Kidney capillary endothelial cell (primary cell): ENCODE measurements around the gene DISP2.

Experiments used
- DNase-seq: peaks from one replicate; pipeline ENCODE4 v3.0.0-alpha.2; 2018; ENCODE audit warnings: low spot score

DISP2 gene

GRCh38 chr15:40325700-40326099 lies 32.3 kb upstream of the DISP2 start:
- DNase-seq = no peak

- DNase-seq = no peak
Observed at GRCh38 chr15:40327457-40327856, 30.6 kb upstream of the DISP2 start.

DNA sequence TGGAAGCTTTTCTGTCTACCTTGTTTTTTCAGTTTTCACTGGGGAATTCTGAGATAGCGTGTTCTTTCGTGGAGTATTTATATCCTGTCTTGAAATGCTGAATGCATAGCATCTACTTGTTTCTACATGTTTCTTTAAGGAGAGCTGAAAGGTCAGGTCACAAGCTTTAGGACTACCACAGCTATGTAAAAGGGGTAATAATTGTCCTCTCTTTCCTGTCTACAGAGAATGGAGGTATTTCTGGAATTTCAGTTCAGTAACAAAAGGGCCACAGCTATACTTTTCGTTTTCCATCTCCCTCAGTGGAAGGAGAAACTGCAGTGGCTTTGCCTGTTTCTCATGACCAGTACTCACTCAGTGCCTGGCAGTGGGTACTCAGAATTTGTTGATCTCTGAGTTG lies 29.8 kb upstream of the DISP2 start:
- no peak for DNase-seq

DNA sequence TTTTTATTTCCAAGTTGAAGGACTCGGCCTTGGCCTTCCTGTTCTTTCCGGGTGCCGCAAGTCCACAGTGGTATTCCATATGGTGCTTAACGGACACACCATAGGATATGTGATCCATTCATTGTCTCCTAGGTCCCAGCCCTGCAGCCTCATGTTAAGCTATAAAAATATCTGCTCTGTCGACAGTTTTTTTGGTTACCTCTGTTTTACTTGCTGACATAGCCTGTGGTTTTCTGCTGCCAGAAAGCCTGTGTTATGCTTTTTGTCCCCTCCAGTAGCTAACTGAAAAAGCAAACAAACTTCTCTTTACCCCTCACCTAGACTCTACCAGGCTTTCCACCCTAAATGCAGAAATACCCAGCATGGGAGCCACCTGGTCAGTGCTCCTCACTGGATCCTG lies 29.3 kb upstream of the DISP2 start:
- DNase-seq = no peak

DNA sequence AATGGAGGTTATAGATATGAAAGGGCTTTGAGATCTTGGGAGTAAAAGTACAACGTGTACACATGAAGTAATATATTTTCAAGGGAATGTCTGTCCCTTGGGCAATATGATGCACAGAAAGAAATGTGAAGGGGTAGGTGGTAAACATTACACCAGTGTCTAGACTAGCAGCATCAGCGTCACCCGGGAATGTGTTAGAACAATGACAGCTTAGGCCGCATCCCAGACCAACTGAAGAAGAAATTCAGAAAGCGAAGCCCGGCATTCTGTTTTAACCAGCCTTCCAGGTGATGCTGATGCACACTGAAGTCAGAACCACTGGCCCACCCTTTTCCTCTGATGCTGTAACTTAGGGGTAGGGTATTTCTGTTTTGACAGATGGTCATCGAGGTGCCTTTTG lies 28.2 kb upstream of the DISP2 start:
- no peak for DNase-seq

DNA sequence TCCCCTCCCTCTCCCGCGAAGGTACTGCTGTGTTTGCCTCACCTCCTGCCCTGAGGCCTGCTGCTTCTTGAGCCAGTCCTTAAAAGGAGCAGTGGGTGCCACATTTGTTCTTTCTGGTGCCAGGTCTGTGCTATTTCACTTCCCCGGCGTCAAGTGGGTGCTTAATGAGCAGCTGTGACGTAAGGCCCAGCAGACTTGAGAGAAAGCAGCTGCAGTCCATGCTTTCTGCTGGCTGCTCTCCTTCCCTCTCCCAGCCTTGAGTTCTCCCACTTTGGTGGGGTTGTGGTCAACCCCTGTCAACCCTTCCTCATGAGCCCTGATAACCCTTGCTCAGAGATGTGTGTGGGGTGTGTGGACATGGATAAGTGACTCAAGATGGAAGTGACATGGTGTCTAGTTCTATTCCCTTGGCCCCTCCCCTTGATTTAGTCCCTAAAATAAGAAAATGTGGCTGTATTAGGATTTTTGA lies 27.6 kb upstream of the DISP2 start:
- no peak for DNase-seq

DNA sequence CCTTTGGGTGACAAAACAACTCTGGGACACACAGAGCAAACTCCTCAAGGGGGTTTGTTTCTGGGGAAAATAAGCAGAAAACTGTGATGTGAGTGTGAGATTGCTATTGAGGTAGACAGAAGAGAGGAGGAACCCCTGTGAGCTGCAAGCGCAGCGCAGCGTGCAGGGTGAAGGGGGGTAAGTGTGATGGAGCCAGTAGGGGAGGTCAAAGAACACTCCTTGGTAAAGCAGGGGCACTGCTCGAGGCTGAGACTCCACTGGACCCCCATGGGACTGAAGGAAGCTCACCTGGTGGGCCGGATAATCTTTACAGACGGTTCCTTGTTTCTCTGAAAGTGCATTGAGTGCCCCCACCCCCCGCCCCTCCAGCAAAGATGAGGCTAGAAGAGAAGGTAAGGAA lies 27.0 kb upstream of the DISP2 start:
- DNase-seq = no peak

DNA sequence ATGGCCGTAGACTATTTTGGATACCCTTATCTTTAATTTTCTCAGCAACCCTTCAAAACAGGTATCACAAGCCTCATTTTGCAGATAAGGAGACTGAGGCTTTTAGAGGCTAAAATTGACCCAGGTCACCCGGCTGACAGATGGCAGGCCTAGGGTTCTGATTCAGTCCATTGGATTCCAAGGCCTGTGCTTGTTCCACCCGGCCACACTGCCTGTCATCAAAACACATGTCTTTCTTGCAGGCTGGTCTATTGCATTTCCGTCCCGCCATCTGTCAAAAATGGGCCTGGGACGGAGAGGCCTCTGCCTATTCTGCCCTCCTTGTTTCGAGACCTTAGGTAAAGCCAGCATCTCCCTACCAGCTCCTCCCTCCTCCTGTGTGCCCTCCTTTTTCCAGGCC lies 26.4 kb upstream of the DISP2 start:
- no peak for DNase-seq

DNA sequence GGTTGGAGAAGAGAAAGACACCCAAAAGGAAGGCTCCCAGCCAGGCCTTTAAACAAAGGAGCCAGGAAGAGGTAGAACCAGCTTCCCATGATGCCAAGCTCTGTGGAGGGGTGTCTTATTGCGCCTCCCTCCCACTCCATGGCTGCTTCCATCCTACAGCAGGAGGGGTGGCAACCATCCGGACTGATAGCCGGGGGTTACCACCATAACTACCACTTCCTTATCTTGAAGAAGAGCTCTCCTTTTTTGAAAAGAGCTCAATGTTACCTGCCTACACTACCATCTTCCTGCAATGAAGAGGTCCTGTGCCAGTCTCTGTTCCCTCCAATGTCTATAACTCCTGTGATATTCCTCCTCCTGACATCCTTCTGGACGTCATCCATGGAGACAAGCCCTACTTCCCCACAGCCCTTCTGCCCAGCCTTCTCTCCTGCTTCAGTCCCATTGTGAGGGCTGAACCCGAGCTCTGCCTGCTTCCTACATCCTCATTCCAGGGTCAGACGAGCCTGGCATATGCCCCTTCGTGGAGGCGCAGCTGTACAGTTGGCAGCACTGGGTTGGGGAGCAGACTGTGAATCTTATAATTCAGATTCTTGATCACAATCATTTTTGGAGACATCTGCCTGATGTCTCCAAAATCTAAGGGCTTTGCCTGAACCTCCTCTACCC lies 25.8 kb upstream of the DISP2 start:
- DNase-seq = no peak

DNA sequence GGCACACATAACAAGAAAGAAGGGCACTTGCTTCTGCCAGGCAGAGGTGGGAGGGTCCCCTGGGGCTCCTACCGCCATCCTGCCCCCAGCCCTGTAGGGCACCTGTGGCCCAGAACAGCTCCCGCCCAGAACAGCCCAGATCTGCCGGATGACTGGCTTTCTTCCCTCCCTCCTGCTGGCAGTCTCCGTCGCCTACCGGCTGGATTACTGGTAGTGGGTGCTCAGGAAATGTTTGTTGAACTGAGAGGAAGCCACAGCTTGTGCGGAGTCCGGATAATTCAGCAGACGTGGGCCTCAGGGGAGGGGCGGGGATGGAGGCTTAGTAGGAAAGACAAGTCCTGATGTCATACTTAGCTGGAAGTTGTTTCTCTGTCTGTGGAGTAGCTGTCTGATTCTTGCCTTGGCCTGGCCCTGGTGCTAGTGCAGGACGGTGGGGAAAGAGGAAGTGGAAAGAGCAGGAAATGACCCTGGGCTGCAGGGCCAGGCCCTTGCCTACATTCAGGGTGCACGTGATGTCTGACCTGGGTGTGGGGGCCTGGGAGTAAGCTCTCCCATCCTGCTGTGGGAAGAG lies 24.0 kb upstream of the DISP2 start:
- peak; percentile 87 for DNase-seq

GRCh38 chr15:40334541-40334940 lies 23.5 kb upstream of the DISP2 start:
- DNase-seq = no peak

GRCh38 chr15:40334941-40335795 lies 22.9 kb upstream of the DISP2 start:
- no peak for DNase-seq

GRCh38 chr15:40335938-40336743 lies 21.9 kb upstream of the DISP2 start:
- no peak for DNase-seq

DNA sequence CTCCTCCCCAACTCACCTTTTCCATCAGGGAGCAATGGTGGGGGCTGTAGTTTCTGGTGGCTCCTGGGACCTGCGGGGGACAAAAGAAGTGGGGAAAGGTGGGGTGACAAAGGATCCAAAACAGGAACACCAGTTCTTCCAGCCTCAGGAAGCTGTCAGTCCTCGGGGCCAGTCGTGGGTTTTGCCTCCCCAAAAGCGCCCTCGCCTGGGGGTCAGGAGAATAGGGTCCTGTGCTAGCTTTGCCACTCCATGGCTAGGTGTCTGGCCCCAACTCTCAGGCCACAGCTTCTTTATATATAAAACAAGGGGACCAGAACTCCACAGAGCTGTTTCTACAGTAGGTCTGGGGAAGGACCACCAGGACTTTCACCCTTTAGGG lies 21.3 kb upstream of the DISP2 start:
- DNase-seq = no peak

GRCh38 chr15:40337597-40337996 lies 20.4 kb upstream of the DISP2 start:
- no peak for DNase-seq

DNA sequence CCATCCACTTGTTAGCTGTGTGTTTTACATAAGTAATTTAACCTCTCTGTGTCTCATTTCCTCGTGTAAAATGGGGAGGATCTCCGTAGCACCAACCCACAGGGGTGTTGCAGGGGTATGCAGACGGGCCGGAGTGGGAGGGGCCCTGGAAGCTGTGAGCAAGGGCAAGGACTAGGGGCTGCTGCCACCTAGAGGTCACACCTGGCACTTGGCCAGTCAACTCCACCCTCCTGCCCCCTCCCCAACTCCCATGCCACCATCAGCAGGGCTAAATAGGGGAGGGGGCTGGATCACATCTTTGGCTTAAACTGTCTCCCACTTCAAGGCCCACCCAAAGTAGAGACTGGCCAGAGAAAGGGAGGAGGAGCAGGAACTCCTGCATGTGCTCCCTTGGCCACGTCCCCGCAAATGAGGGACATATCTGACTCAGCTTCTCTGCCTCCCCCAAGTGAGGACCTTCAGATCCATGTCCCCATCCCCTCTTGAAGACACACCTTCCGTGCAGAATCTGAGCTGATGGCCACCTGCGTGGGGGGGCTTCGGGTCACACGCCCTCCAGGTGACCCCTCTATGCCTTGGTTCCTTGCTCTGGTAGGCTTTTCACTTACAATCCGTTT lies 19.9 kb upstream of the DISP2 start:
- peak; percentile 82 for DNase-seq

DNA sequence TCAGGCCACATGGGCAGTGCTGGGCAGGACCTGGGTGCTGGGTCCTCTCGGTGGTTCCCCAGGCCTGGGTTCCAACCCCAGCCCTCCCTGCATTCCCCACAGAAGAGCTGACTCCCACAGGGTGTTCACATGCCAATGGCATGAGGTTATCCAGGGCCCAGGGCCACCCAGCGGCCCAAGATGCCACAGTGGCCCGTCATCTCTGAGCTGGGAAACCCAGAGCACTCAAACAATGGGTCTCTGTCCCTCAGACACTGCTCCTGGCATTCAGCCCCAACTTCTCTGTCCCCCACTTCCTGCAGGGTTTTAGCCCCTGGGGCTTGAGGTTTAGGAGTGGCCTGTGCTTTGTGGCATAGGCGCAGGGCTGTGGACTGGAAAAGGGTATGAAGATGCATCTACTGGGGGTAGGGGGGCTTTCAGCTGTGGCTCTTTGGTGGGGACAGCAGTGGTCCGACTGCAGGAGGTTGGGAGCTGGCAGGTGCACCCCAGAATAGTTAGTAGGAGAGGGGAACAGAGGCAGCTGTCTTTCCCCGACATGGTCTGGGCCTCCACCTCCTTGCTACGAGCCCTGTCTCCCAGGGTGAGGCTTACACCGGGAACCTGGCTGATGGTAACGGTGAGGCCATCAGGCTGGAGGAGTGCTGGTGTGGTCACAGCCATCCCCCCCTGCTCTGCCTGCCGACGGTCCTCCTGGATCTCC lies 18.9 kb upstream of the DISP2 start:
- DNase-seq = peak; percentile 36

DNA sequence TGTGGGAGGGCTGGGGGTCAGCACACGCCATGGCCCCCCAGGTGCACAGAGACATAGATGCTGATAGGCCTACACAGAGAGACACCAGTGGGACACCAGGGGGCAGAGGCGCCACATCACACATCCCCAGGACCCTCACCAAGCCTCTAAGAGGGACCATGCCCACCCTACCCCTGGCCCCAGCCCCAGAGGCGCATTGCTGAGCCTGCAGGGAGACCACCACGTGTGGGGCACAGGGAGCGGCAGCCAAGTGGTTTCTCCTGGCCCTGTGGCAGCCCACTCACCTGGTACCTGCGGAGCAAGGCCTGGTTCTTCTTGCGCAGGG lies 18.4 kb upstream of the DISP2 start:
- DNase-seq = no peak

DNA sequence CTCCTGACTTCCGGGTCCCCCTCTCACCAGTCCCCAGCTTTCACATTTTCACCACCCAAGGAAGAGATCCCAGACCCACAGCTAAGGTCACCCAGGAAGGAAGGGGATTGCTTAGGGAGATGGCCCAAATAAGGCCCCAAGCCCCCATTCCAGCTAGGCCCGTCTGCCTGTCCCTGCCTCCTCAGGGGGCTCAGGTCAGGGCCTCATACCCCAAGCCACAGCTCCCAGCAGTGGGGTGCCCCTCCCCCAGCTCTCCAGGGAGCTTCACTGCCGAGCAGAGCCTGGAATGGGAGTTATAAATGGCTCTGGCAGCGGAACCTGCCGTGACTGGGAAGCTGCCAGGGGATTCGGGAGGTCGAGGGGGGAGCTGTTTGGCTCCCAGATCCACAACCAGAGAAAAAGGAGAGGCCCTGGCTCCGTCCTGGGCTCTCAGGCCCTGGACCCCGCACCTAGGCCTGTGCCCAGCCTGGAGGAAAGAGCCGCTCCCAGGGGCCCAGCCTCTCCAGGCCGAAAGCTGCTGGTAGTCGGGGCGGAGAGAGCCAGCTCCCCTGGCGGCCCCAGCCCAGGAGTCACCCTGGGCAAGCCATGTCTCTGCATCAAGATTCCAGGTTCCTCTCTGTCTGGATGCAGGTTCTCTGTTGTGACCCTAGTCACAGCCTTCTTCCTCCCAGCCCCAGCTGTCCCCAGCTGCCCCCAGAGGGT lies 17.8 kb upstream of the DISP2 start:
- no peak for DNase-seq

DNA sequence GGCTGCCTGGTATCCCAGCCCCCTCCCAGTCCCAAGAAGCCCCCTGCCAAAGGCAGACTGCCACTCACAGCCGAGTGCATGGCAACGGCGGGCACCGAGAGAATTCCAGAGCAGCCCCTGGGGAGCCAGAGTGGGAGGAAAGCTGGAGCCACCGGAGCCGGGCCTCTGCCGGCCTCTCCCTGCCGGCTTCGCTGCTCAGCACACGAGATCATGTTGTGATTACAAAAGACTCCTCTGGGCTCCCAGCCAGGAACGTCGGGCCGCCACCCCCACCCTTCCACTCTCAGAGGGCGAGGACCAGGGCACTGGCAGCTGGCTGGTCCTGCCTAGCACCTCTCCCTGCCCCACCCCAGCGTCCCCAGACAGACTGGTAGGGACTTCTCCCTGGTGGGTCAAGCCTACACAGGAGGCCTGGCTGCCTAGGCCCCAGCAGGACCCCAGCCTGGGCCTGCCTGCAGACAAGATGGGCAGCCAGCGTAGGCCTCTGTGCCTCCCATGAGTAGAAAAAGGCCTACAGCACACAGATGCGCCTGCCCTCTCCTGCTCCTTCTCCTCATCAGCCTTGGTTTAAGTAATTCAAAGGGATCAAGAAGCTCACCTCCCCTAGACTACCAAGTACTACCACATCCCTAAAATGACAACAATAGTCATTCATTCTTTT lies 17.1 kb upstream of the DISP2 start, which contains the start of gene CCDC9B:
Gene CCDC9B, minus strand, starts transcription at position 200 of the 661 bp plus-strand sequence. Its CDS starts 120 bp downstream, at position 80.
- peak; percentile 79 for DNase-seq
